ENCODE results near the gene SAMD11. TPM values are rescaled to one million over a fixed set of nuclear protein-coding genes. Genes with fewer than 3 reads are reported as not detected.

SAMD11 gene
- total and polyA plus RNA-seq, 2 of the 13 experiments (the other 11 are each of a cell fraction or from before 2014, with no cell fraction given): 0.11 TPM; not detected in 1

DNA sequence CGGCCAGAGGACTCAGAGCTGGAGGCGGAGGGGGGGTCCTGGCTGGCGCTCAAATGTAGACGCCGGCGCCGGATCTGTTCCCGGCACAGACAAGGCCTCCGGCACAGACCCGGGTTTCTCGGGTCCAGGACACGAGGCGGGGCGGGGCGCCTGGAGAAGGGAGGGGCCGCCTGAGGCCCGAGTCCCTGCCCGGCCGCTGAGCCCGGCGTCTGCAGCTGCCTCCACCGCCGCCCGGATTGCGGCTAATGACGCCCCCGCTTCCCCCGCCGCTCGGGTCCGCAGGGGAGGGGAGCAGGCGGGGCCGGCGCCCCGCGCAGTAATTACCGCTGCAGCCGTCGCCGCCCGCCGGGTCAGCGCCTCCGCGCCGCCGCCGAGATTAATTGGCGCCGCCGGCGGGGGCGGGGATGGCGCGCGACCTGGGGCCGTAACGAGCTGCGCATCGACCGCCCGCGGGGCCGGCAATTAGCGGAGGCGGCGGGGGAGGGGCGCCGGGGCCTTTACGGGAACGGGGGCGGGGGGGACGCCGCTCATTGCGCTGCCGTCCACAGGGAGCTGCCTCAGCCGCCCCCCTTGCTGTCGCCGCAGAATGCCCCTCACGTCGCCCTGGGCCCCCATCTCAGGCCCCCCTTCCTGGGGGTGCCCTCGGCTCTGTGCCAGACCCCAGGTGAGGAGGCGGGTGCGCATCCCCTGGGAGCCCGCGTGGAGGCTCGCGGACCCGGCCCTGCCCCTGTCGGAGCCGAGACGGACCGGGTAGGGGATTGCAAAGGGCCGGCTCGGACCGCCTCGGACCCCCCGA is 18.1 kb downstream of the SAMD11 start:
- Histone ChIP-seq H3K27me3 (ENCODE audit: control insufficient read depth in 1 of 2, insufficient read depth in 2 of 2, low read length in 2 of 2) (peaks cover 17 to 40% of the 10 kb centered on the region in 2 experiments), H3K36me3 (replicated peaks in 1 of 2; ENCODE audit: control insufficient read depth in 1 of 2, insufficient read depth in 2 of 2, low read length in 2 of 2) (peaks cover 6 to 11% of the 10 kb centered on the region in 2 experiments; a peak in 4 of 5 replicates), H3K4me1 (ENCODE audit: insufficient read depth, low read length) (peaks cover 32% of the 10 kb centered on the region), H3K79me2 (ENCODE audit: insufficient read depth, low read length) (no peaks in the 10 kb centered on the region), H3K9me3 (ENCODE audit: low read length) (no peaks in the 10 kb centered on the region), H3K4me3 (replicated peaks in 1 of 3; ENCODE audit: insufficient read depth in 1 of 3, low read depth in 2 of 3, low read length in 3 of 3) (peak overlapping the region; percentile 16 to 65 (median 36); a peak in 4 of 6 replicates), H3K9ac (ENCODE audit: insufficient read depth, low read depth, low read length) (no peak overlapping the region), H3K4me2 (ENCODE audit: low read depth, low read length) (peak overlapping the region; percentile 72), H3K27ac (ENCODE audit: extremely low read length, insufficient read depth, low read length) (no peak overlapping the region), H2AFZ (ENCODE audit: low read length) (no peak overlapping the region), H4K20me1 (ENCODE audit: insufficient read depth, low read length) (0 out of 2 replicates have a peak, but pooled peaks cover 5% of the 10 kb centered on the region)
- FAIRE-seq: no peak
- BruUV-seq (replicated peaks): no TSS peak
- peak; percentile 37 for ATAC-seq
- in situ Hi-C loops (cut with HindIII; ENCODE audit: extremely low pct_ligation_motif_present, low pct_unique_long_range_greater_than_20kb): no loop called here
- intact Hi-C loops (cut with micrococcal nuclease; ENCODE audit: unreplicated experiment): loop anchor here (2.0 kb wide), 1 partner anchor 17 kb away; the partner anchor contains the start of gene NOC2L
- 1% methylated on average over 15 of the region's 98 CpGs for WGBS (ENCODE audit: low lambda C conversion rate)
- CTCF ChIA-PET (ENCODE audit: low intra/inter-chr PET ratio, low total read pairs): no interaction called here
- DNase-seq (ENCODE audit: low spot score): peak; percentile 34
- POLR2A ChIA-PET: interaction anchor here (0.6 to 3.1 kb wide), 2 partner anchors 17 kb away, joined by 4 to 10 read pairs; partner anchors contain the start of gene NOC2L
- TF ChIP-seq, protein P1, sequence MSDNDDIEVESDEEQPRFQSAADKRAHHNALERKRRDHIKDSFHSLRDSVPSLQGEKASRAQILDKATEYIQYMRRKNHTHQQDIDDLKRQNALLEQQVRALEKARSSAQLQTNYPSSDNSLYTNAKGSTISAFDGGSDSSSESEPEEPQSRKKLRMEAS (IDR thresholded peaks at IDR 0.05): 0 out of 2 replicates have a peak, but pooled peaks have one; percentile 16
- TF ChIP-seq, protein P2, sequence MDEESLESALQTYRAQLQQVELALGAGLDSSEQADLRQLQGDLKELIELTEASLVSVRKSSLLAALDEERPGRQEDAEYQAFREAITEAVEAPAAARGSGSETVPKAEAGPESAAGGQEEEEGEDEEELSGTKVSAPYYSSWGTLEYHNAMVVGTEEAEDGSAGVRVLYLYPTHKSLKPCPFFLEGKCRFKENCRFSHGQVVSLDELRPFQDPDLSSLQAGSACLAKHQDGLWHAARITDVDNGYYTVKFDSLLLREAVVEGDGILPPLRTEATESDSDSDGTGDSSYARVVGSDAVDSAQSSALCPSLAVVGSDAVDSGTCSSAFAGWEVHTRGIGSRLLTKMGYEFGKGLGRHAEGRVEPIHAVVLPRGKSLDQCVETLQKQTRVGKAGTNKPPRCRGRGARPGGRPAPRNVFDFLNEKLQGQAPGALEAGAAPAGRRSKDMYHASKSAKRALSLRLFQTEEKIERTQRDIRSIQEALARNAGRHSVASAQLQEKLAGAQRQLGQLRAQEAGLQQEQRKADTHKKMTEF (CRISPR knock-in tag; IDR thresholded peaks at IDR 0.05): peak; percentile 17; the same call in 1 of the 2 replicates
- TF ChIP-seq GABPB1 (CRISPR knock-in tag; IDR thresholded peaks at IDR 0.05) (peak; percentile 7; the same call in 1 of the 2 replicates), NKX3-1 (CRISPR knock-in tag; IDR thresholded peaks at IDR 0.05) (no peak), RAD21 (CRISPR knock-in tag; IDR thresholded peaks at IDR 0.05) (0 out of 2 replicates have a peak, but pooled peaks have one; percentile 12), KDM2A (CRISPR knock-in tag; IDR thresholded peaks at IDR 0.05; ENCODE audit: borderline replicate concordance, low read depth) (0 out of 2 replicates have a peak, but pooled peaks have one; percentile 6), PHF21A (CRISPR knock-in tag; IDR thresholded peaks at IDR 0.05) (peak; percentile 49), ZFP62 (CRISPR knock-in tag; IDR thresholded peaks at IDR 0.05) (no peak), ZFX (CRISPR knock-in tag; IDR thresholded peaks at IDR 0.05; ENCODE audit: low read depth) (0 out of 2 replicates have a peak, but pooled peaks have one; percentile 32), MTF2 (CRISPR knock-in tag; IDR thresholded peaks at IDR 0.05; ENCODE audit: borderline replicate concordance) (0 out of 2 replicates have a peak, but pooled peaks have one; percentile 2), GATAD1 (CRISPR knock-in tag; IDR thresholded peaks at IDR 0.05) (no peak), NBN (conservative IDR thresholded peaks at IDR 0.05) (no peak)
- TF ChIP-seq, protein P3, sequence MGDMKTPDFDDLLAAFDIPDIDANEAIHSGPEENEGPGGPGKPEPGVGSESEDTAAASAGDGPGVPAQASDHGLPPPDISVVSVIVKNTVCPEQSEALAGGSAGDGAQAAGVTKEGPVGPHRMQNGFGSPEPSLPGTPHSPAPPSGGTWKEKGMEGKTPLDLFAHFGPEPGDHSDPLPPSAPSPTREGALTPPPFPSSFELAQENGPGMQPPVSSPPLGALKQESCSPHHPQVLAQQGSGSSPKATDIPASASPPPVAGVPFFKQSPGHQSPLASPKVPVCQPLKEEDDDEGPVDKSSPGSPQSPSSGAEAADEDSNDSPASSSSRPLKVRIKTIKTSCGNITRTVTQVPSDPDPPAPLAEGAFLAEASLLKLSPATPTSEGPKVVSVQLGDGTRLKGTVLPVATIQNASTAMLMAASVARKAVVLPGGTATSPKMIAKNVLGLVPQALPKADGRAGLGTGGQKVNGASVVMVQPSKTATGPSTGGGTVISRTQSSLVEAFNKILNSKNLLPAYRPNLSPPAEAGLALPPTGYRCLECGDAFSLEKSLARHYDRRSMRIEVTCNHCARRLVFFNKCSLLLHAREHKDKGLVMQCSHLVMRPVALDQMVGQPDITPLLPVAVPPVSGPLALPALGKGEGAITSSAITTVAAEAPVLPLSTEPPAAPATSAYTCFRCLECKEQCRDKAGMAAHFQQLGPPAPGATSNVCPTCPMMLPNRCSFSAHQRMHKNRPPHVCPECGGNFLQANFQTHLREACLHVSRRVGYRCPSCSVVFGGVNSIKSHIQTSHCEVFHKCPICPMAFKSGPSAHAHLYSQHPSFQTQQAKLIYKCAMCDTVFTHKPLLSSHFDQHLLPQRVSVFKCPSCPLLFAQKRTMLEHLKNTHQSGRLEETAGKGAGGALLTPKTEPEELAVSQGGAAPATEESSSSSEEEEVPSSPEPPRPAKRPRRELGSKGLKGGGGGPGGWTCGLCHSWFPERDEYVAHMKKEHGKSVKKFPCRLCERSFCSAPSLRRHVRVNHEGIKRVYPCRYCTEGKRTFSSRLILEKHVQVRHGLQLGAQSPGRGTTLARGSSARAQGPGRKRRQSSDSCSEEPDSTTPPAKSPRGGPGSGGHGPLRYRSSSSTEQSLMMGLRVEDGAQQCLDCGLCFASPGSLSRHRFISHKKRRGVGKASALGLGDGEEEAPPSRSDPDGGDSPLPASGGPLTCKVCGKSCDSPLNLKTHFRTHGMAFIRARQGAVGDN (CRISPR knock-in tag; IDR thresholded peaks at IDR 0.05): peak; percentile 58
- TF ChIP-seq, protein P4, sequence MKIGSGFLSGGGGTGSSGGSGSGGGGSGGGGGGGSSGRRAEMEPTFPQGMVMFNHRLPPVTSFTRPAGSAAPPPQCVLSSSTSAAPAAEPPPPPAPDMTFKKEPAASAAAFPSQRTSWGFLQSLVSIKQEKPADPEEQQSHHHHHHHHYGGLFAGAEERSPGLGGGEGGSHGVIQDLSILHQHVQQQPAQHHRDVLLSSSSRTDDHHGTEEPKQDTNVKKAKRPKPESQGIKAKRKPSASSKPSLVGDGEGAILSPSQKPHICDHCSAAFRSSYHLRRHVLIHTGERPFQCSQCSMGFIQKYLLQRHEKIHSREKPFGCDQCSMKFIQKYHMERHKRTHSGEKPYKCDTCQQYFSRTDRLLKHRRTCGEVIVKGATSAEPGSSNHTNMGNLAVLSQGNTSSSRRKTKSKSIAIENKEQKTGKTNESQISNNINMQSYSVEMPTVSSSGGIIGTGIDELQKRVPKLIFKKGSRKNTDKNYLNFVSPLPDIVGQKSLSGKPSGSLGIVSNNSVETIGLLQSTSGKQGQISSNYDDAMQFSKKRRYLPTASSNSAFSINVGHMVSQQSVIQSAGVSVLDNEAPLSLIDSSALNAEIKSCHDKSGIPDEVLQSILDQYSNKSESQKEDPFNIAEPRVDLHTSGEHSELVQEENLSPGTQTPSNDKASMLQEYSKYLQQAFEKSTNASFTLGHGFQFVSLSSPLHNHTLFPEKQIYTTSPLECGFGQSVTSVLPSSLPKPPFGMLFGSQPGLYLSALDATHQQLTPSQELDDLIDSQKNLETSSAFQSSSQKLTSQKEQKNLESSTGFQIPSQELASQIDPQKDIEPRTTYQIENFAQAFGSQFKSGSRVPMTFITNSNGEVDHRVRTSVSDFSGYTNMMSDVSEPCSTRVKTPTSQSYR (CRISPR knock-in tag; IDR thresholded peaks at IDR 0.05; ENCODE audit: borderline replicate concordance): peak; percentile 31; the same call in 1 of the 2 replicates

All from HepG2 (cell line).